22Rv1 (cell line): ENCODE data around the gene BSPH1.

ENCODE experiments used
- CTCF ChIP-seq: fragments of 450-650 bp; IDR thresholded peaks from 2 replicates; pipeline ENCODE4 v1.5.1; 2017; ENCODE audit warnings: mild to moderate bottlenecking
- ZFX ChIP-seq: fragments of 450-650 bp; IDR thresholded peaks from 2 replicates; pipeline ENCODE4 v1.6.1; 2017; ENCODE audit warnings: antibody characterized with exemption, borderline replicate concordance

GRCh38 chr19:48023518-48023917, 31.5 kb upstream of the BSPH1 start:
- no peak for TF ChIP-seq CTCF
- no peak for TF ChIP-seq ZFX
